ENCODE measurements around the gene PABPN1. TPM values are rescaled to one million over a fixed set of nuclear protein-coding genes. Genes with fewer than 3 reads are reported as not detected.

The PABPN1 gene
- total RNA-seq, 2 donors from 2014 or later, result 293 TPM

DNA sequence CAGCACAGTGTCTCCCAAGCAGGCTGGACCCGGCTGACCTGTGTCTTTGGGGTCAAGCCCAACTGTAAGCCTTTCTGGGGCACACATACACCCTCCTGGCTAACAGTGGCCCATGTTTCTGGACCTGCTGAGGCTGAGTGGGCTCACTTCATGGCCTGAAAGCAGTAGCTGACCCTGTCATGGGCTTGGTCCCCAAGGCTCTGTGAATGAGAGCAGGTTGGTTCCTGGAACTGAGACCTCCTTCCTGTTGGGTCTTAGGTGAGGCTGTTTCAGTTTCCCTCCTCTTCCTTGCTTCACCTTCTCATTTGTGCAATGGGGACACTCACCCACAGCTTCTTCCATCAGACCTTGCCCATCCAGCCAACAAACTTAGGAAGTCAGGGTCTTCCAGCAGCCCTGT is 50.6 kb downstream of the PABPN1 start:
- Histone ChIP-seq H3K9ac (ENCODE audit: extremely low read depth, low read length, poor library complexity, severe bottlenecking) (no peak overlapping the region), H3K4me1 (ENCODE audit: control insufficient read depth, insufficient read depth, low read length) (no peaks in the 10 kb centered on the region), H3K4me3 (ENCODE audit: low read length) (no peak overlapping the region), H3K27me3 (ENCODE audit: control insufficient read depth, insufficient read depth, low read length, poor library complexity, severe bottlenecking) (peaks cover 8% of the 10 kb centered on the region), H3K9me3 (ENCODE audit: control insufficient read depth, low read length) (no peaks in the 10 kb centered on the region), H3K36me3 (ENCODE audit: control insufficient read depth, insufficient read depth, low read length) (no peaks in the 10 kb centered on the region), H3K27ac (ENCODE audit: low read depth, low read length) (no peak overlapping the region)
- H3K9me3 Mint-ChIP-seq, result no peaks in the 10 kb centered on the region
- H3K4me3 Mint-ChIP-seq, result no peak overlapping the region
- 96 to 100% methylated on average over 1 of the region's 1 CpG for WGBS, 2 experiments (ENCODE audit: insufficient coverage in 1 of 2, insufficient read length in 1 of 2)
- no peak for DNase-seq
- H3K4me1 Mint-ChIP-seq, result peaks cover 9% of the 10 kb centered on the region
- peaks cover 46% of the 10 kb centered on the region for H3K27me3 Mint-ChIP-seq (ENCODE audit: insufficient read depth)
- no peaks in the 10 kb centered on the region for H3K36me3 Mint-ChIP-seq (ENCODE audit: low read depth)
- TF ChIP-seq, protein P1, sequence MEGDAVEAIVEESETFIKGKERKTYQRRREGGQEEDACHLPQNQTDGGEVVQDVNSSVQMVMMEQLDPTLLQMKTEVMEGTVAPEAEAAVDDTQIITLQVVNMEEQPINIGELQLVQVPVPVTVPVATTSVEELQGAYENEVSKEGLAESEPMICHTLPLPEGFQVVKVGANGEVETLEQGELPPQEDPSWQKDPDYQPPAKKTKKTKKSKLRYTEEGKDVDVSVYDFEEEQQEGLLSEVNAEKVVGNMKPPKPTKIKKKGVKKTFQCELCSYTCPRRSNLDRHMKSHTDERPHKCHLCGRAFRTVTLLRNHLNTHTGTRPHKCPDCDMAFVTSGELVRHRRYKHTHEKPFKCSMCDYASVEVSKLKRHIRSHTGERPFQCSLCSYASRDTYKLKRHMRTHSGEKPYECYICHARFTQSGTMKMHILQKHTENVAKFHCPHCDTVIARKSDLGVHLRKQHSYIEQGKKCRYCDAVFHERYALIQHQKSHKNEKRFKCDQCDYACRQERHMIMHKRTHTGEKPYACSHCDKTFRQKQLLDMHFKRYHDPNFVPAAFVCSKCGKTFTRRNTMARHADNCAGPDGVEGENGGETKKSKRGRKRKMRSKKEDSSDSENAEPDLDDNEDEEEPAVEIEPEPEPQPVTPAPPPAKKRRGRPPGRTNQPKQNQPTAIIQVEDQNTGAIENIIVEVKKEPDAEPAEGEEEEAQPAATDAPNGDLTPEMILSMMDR (conservative IDR thresholded peaks at IDR 0.05), result no peak
- H3K27ac Mint-ChIP-seq, result no peak overlapping the region

DNA sequence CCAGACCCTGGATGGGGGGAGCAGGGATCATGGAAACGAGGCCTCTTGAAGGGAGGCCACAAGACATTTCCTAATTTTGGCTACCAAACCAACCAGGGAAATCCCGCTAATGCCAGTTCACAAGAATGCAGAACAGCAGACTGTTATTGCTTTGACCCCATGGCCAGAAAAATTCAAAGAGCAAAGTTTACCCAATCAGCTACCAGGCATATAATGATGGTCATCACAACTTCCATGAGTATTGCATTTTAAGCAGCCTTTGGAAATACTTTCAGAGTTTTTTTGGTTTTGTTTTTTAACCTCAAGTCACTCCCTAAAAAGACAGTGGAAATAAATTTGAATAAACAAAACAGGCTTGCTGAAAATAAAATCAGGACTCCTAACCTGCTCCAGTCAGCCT is 51.3 kb downstream of the PABPN1 start, which contains the start of gene IL25:
Gene IL25, plus strand, starts transcription at position 301 of the 400 bp plus-strand sequence.
- WGBS, 2 experiments (ENCODE audit: insufficient coverage in 1 of 2, insufficient read length in 1 of 2), result 69 to 92% methylated on average over 2 of the region's 2 CpGs

DNA sequence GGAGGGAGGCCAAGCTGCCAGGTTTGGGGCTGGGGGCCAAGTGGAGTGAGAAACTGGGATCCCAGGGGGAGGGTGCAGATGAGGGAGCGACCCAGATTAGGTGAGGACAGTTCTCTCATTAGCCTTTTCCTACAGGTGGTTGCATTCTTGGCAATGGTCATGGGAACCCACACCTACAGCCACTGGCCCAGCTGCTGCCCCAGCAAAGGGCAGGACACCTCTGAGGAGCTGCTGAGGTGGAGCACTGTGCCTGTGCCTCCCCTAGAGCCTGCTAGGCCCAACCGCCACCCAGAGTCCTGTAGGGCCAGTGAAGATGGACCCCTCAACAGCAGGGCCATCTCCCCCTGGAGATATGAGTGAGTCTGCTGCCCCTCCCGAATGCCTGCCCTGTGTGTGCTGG is 51.8 kb downstream of the PABPN1 start:
- H3K4me1 ChIP-seq (ENCODE audit: control insufficient read depth, insufficient read depth, low read length), result no peaks in the 10 kb centered on the region
- WGBS, 2 experiments (ENCODE audit: insufficient coverage in 1 of 2, insufficient read length in 1 of 2), result 84 to 100% methylated on average over 2 to 3 of the region's 3 CpGs
- H3K27ac ChIP-seq (ENCODE audit: low read depth, low read length), result no peak overlapping the region
- TF ChIP-seq, protein P1 (conservative IDR thresholded peaks at IDR 0.05), result no peak
- H3K4me3 Mint-ChIP-seq, result no peak overlapping the region
- H3K9me3 ChIP-seq (ENCODE audit: control insufficient read depth, low read length), result no peaks in the 10 kb centered on the region
- peaks cover 46% of the 10 kb centered on the region for H3K27me3 Mint-ChIP-seq (ENCODE audit: insufficient read depth)
- H3K36me3 ChIP-seq (ENCODE audit: control insufficient read depth, insufficient read depth, low read length), result no peaks in the 10 kb centered on the region
- peaks cover 7% of the 10 kb centered on the region for H3K27me3 ChIP-seq (ENCODE audit: control insufficient read depth, insufficient read depth, low read length, poor library complexity, severe bottlenecking)
- H3K9me3 Mint-ChIP-seq, result no peaks in the 10 kb centered on the region
- H3K27ac Mint-ChIP-seq, result no peak overlapping the region
- H3K4me3 ChIP-seq (ENCODE audit: low read length), result no peak overlapping the region
- H3K9ac ChIP-seq (ENCODE audit: extremely low read depth, low read length, poor library complexity, severe bottlenecking), result no peak overlapping the region
- peaks cover 4% of the 10 kb centered on the region for H3K4me1 Mint-ChIP-seq
- no peaks in the 10 kb centered on the region for H3K36me3 Mint-ChIP-seq (ENCODE audit: low read depth)
- no peak for DNase-seq

More for the DNA sequence above, 51.3 kb downstream of the PABPN1 start, which contains the start of gene IL25:
- H3K4me1 Mint-ChIP-seq, result peaks cover 4% of the 10 kb centered on the region
- Histone ChIP-seq H3K36me3 (ENCODE audit: control insufficient read depth, insufficient read depth, low read length) (no peaks in the 10 kb centered on the region), H3K4me1 (ENCODE audit: control insufficient read depth, insufficient read depth, low read length) (no peaks in the 10 kb centered on the region), H3K4me3 (ENCODE audit: low read length) (no peak within 1 kb of the TSS), H3K9ac (ENCODE audit: extremely low read depth, low read length, poor library complexity, severe bottlenecking) (no peak within 1 kb of the TSS), H3K27ac (ENCODE audit: low read depth, low read length) (no peak within 1 kb of the TSS), H3K9me3 (ENCODE audit: control insufficient read depth, low read length) (no peaks in the 10 kb centered on the region), H3K27me3 (ENCODE audit: control insufficient read depth, insufficient read depth, low read length, poor library complexity, severe bottlenecking) (peaks cover 8% of the 10 kb centered on the region)
- DNase-seq, result no peak
- no peak within 1 kb of the TSS for H3K27ac Mint-ChIP-seq
- peaks cover 48% of the 10 kb centered on the region for H3K27me3 Mint-ChIP-seq (ENCODE audit: insufficient read depth)
- TF ChIP-seq, protein P1 (conservative IDR thresholded peaks at IDR 0.05), result no peak
- no peak within 1 kb of the TSS for H3K4me3 Mint-ChIP-seq
- no peaks in the 10 kb centered on the region for H3K36me3 Mint-ChIP-seq (ENCODE audit: low read depth)
- H3K9me3 Mint-ChIP-seq, result no peaks in the 10 kb centered on the region

Other genes starting within 250 kb of the PABPN1 start
- 100 to 1,000 TPM; 314 to 367 TPM for gene ACIN1, start 226.3 kb upstream of the PABPN1 start, total RNA-seq
- 10 to 100 TPM; 76.7 to 82.9 TPM for gene C14orf119, start 226.0 kb upstream of the PABPN1 start, total RNA-seq
- gene CIROP, start 216.5 kb upstream of the PABPN1 start, total RNA-seq, result 1 to 10 TPM in 1 of 2 donors, under 1 TPM in 1; 0.64 to 1.4 TPM
- gene CEBPE, start 202.2 kb upstream of the PABPN1 start, total RNA-seq, result not detected
- 10 to 100 TPM; 47.6 to 48.9 TPM for gene SLC7A8, start 137.8 kb upstream of the PABPN1 start, total RNA-seq
- not detected for gene RNF212B, start 83.5 kb upstream of the PABPN1 start, total RNA-seq
- gene HOMEZ, start 35.3 kb upstream of the PABPN1 start, total RNA-seq, result 10 to 100 TPM; 23.8 to 32.0 TPM
- 1 to 10 TPM; 5.7 to 6.5 TPM for gene PPP1R3E, start 18.6 kb upstream of the PABPN1 start, total RNA-seq
- 10 to 100 TPM; 21.9 to 29.5 TPM for gene BCL2L2, start 14.6 kb upstream of the PABPN1 start, total RNA-seq
- 10 to 100 TPM; 49.9 to 89.0 TPM for gene SLC22A17, start 31.4 kb downstream of the PABPN1 start, total RNA-seq
- gene EFS, start 43.7 kb downstream of the PABPN1 start, total RNA-seq, result 10 to 100 TPM; 69.9 to 96.4 TPM
- gene IL25, start 51.4 kb downstream of the PABPN1 start, total RNA-seq, result not detected
- 1 to 10 TPM in 1 of 2 donors, under 1 TPM in 1; 0.40 to 1.4 TPM for gene CMTM5, start 55.6 kb downstream of the PABPN1 start, total RNA-seq
- gene MYH6, start 86.8 kb downstream of the PABPN1 start, total RNA-seq, result not detected
- gene MYH7, start 114.2 kb downstream of the PABPN1 start, total RNA-seq, result under 1 TPM in 1 of 2 donors, not detected in 1; 0.55 TPM
- 10 to 100 TPM; 43.2 to 45.3 TPM for gene NGDN, start 148.2 kb downstream of the PABPN1 start, total RNA-seq
- 10 to 100 TPM; 12.8 to 15.4 TPM for gene ZFHX2, start 230.3 kb downstream of the PABPN1 start, total RNA-seq
- gene THTPA, start 234.8 kb downstream of the PABPN1 start, total RNA-seq, result 10 to 100 TPM; 13.0 to 17.0 TPM
- gene AP1G2, start 246.3 kb downstream of the PABPN1 start, total RNA-seq, result 100 to 1,000 TPM; 203 to 209 TPM